ENCODE measurements around the gene FHIP1A. TPM values are rescaled to one million over a fixed set of nuclear protein-coding genes. Genes with fewer than 3 reads are reported as not detected.

Gene FHIP1A
- total and polyA plus RNA-seq, 2 of the 13 experiments (the other 11 are each of a cell fraction or from before 2014, with no cell fraction given): 4.1 to 6.2 TPM

DNA sequence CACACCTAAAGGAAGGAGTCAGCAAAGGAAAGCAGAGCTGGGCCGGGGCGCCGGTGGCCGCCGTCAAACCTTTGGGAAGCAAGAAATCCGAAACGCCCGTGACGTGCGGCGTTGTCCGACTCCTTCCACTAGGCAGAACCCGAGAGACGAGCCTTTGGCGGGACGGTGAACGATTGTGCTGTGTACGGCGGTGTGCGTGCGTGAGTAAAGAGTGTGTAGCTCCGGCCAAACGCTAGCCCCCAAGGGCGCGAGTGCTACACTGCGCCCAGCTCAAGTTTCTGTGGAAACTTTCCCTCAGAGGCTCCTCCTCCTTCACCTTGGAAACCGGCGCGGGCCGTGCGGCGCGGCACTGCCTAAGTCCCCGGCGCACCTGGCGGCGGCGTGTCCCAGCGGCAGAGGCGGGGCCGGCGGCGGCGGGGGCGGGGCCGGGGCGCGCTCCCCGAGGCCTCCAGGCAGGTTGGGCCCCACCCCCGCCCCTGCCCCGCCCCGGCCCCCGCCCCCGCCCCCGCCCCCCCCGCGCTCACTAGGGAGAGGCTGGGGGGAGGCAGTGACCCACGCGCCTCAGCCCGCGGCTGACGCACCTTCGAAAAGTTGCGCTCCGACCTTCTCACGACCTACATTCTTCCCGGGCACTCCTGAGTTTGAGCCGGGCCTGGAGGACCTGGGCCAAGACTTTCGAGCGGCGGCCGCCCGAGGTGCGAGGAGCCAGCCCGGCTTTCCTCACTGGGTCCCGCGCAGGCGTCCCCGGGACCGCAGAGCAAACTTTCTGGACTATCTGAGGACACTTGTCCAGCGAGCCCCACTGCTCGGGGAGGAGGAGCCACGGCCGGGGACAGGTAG, at the start of gene FHIP1A (continued):
- no peak for TF ChIP-seq CREB1 (IDR thresholded peaks at IDR 0.05)
- no peak for TF ChIP-seq CREB1 (CRISPR knock-in tag; IDR thresholded peaks at IDR 0.05)
- TF ChIP-seq ZNF543 (CRISPR knock-in tag; IDR thresholded peaks at IDR 0.05): no peak
- no peak for TF ChIP-seq SOX6 (IDR thresholded peaks at IDR 0.05)
- peak; percentile 33; the same call in 1 of the 2 replicates for TF ChIP-seq SOX6 (CRISPR knock-in tag; IDR thresholded peaks at IDR 0.05)
- TF ChIP-seq TOPORS (CRISPR knock-in tag; IDR thresholded peaks at IDR 0.05): no peak
- peak; percentile 57; the same call in 1 of the 2 replicates for TF ChIP-seq ZMAT3 (CRISPR knock-in tag; conservative IDR thresholded peaks at IDR 0.05)
- no peak for TF ChIP-seq NFE2L2 (IDR thresholded peaks at IDR 0.05; ENCODE audit: low read length)
- TF ChIP-seq THYN1 (CRISPR knock-in tag; IDR thresholded peaks at IDR 0.05; ENCODE audit: borderline replicate concordance, low read depth): no peak
- TF ChIP-seq ZNF496 (CRISPR knock-in tag; IDR thresholded peaks at IDR 0.05; ENCODE audit: insufficient replicate concordance): no peak
- TF ChIP-seq ZNF670 (CRISPR knock-in tag; IDR thresholded peaks at IDR 0.05; ENCODE audit: borderline replicate concordance): no peak
- TF ChIP-seq, protein P1, sequence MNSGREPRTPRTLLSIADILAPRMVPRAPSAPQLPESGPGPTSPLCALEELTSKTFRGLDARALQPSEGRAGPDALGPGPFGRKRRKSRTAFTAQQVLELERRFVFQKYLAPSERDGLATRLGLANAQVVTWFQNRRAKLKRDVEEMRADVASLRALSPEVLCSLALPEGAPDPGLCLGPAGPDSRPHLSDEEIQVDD (CRISPR knock-in tag; IDR thresholded peaks at IDR 0.05; ENCODE audit: borderline replicate concordance): no peak
- TF ChIP-seq, protein P2, sequence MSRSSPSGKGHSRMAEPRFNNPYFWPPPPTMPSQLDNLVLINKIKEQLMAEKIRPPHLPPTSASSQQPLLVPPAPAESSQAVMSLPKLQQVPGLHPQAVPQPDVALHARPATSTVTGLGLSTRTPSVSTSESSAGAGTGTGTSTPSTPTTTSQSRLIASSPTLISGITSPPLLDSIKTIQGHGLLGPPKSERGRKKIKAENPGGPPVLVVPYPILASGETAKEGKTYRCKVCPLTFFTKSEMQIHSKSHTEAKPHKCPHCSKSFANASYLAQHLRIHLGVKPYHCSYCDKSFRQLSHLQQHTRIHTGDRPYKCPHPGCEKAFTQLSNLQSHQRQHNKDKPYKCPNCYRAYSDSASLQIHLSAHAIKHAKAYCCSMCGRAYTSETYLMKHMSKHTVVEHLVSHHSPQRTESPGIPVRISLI (CRISPR knock-in tag; IDR thresholded peaks at IDR 0.05; ENCODE audit: borderline replicate concordance): no peak
- no peak for TF ChIP-seq JARID2 (CRISPR knock-in tag; IDR thresholded peaks at IDR 0.05; ENCODE audit: insufficient replicate concordance)
- no peak for TF ChIP-seq ZNF557 (CRISPR knock-in tag; IDR thresholded peaks at IDR 0.05)
- TF ChIP-seq ZSCAN9 (CRISPR knock-in tag; IDR thresholded peaks at IDR 0.05; ENCODE audit: borderline replicate concordance): no peak
- TF ChIP-seq, protein P3, sequence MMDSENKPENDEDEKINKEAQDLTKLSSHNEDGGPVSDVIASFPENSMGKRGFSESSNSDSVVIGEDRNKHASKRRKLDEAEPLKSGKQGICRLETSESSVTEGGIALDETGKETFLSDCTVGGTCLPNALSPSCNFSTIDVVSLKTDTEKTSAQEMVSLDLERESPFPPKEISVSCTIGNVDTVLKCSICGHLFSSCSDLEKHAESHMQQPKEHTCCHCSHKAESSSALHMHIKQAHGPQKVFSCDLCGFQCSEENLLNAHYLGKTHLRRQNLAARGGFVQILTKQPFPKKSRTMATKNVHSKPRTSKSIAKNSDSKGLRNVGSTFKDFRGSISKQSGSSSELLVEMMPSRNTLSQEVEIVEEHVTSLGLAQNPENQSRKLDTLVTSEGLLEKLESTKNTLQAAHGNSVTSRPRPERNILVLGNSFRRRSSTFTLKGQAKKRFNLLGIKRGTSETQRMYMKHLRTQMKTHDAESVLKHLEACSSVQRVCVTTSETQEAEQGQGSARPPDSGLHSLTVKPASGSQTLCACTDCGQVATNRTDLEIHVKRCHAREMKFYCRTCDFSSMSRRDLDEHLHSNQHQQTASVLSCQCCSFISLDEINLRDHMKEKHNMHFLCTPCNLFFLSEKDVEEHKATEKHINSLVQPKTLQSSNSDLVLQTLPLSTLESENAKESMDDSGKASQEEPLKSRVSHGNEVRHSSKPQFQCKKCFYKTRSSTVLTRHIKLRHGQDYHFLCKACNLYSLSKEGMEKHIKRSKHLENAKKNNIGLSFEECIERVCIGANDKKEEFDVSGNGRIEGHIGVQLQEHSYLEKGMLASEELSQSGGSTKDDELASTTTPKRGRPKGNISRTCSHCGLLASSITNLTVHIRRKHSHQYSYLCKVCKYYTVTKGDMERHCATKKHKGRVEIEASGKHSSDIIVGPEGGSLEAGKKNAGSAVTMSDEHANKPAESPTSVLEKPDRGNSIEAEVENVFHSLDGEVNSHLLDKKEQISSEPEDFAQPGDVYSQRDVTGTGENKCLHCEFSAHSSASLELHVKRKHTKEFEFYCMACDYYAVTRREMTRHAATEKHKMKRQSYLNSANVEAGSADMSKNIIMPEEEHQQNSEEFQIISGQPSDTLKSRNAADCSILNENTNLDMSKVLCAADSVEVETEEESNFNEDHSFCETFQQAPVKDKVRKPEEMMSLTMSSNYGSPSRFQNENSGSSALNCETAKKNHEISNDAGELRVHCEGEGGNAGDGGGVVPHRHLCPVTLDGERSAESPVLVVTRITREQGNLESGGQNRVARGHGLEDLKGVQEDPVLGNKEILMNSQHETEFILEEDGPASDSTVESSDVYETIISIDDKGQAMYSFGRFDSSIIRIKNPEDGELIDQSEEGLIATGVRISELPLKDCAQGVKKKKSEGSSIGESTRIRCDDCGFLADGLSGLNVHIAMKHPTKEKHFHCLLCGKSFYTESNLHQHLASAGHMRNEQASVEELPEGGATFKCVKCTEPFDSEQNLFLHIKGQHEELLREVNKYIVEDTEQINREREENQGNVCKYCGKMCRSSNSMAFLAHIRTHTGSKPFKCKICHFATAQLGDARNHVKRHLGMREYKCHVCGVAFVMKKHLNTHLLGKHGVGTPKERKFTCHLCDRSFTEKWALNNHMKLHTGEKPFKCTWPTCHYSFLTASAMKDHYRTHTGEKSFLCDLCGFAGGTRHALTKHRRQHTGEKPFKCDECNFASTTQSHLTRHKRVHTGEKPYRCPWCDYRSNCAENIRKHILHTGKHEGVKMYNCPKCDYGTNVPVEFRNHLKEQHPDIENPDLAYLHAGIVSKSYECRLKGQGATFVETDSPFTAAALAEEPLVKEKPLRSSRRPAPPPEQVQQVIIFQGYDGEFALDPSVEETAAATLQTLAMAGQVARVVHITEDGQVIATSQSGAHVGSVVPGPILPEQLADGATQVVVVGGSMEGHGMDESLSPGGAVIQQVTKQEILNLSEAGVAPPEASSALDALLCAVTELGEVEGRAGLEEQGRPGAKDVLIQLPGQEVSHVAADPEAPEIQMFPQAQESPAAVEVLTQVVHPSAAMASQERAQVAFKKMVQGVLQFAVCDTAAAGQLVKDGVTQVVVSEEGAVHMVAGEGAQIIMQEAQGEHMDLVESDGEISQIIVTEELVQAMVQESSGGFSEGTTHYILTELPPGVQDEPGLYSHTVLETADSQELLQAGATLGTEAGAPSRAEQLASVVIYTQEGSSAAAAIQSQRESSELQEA (CRISPR knock-in tag; IDR thresholded peaks at IDR 0.05; ENCODE audit: not compliant biosample characterization): no peak
- TF ChIP-seq, protein P4, sequence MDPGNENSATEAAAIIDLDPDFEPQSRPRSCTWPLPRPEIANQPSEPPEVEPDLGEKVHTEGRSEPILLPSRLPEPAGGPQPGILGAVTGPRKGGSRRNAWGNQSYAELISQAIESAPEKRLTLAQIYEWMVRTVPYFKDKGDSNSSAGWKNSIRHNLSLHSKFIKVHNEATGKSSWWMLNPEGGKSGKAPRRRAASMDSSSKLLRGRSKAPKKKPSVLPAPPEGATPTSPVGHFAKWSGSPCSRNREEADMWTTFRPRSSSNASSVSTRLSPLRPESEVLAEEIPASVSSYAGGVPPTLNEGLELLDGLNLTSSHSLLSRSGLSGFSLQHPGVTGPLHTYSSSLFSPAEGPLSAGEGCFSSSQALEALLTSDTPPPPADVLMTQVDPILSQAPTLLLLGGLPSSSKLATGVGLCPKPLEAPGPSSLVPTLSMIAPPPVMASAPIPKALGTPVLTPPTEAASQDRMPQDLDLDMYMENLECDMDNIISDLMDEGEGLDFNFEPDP (CRISPR knock-in tag; conservative IDR thresholded peaks at IDR 0.05): no peak
- TF ChIP-seq KLF15 (CRISPR knock-in tag; IDR thresholded peaks at IDR 0.05; ENCODE audit: borderline replicate concordance): no peak

Measured in HepG2 (cell line).